Central memory CD4-positive, alpha-beta T cell (primary cell): ENCODE results near the gene AQP2.

ENCODE experiments used
- DNase-seq: peaks from one replicate; pipeline ENCODE4 v3.0.0; 2022

AQP2 gene

GRCh38 chr12:49941556-49942511, 8.7 kb upstream of the AQP2 start:
- no peak for DNase-seq

DNA sequence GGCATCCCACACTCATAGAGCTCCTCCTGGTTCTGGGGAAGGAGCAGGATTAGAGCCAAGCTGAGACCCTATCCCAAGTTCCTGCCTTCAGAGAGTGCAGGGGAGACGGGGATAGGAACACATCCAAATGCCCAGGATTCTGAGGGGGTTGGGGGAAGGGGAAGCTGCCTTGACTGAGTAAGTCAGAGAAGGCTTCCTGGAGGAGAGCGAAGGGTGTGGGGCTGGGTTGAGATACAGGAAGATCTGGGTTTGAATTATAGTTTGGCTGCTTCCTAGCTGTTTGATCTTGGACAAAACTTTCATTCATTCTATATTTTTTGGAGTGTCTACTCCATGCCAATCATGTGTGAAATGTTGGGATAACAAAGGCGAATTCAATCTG, 8.0 kb upstream of the AQP2 start:
- DNase-seq = no peak

DNA sequence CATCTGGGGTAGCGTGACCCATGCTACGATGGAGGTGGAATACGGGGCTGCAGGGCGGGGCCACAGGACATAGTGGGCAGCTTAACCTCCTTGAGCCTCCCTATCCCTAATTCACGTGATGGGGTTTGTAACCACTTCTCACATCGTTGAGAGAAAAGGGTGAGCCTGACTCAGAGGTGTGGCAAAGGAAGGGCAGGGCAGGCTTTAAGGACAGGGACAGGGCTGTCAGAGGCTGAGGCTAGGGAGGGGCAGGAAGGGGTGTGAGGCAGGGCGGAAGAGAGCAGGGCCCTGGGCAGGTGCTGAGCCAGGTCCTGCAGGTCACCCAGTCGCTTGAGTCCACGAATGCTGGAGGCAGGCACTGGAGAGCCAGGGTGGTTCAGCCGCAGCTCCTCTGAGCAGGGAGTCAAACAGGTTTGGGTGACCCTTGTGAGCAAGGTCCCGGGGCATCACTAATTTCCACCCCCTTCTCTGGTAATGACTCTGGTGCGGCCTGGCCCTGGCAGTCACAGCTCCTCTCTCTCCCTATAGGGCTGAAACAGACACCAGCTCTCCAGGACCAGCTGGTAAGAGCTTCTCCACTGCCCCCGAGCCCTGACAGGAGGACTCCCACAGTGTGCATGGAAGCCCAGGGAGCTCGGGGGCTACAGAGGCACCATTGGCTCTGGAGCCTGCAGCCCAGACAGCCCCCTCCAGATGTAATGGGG, 7.5 kb upstream of the AQP2 start:
- peak; percentile 14 for DNase-seq

GRCh38 chr12:49943625-49943960, 6.9 kb upstream of the AQP2 start:
- DNase-seq = no peak

GRCh38 chr12:49944046-49944445, 6.5 kb upstream of the AQP2 start:
- no peak for DNase-seq

- no peak for DNase-seq
Observed at GRCh38 chr12:49944718-49945117, 5.8 kb upstream of the AQP2 start.

DNA sequence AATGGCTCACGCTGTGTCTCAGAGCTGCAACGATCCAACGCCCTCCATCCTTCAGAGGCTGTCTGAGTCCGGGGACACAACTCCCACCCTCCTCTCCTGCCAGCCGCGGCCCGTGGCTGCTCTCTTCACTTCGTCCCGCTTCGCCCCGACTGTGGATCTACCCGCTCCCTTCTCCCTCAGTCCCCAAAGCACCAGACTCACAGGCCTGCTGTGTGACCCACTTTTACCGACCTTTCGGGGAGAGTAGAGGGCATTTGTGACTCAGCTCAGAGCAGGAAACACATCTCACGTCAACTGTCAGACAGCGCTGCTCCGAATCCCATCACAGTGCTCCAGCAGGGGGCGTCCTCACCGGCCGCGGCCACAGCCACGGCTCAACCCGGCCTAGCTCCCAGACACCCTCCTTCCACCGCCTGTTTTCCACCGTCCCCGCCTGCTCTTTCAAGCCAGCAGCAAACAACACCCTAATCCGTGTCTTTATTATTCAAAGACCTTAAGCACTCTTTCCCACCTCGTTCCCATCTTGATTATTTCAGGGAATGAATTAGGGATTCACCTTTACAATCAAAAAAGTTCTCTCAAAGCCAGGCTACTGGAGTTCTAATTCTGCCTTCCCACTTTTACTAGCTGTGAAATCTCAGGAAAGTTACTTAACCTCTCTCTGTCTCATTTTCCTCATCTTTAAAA, 5.0 kb upstream of the AQP2 start:
- DNase-seq = peak; percentile 63

DNA sequence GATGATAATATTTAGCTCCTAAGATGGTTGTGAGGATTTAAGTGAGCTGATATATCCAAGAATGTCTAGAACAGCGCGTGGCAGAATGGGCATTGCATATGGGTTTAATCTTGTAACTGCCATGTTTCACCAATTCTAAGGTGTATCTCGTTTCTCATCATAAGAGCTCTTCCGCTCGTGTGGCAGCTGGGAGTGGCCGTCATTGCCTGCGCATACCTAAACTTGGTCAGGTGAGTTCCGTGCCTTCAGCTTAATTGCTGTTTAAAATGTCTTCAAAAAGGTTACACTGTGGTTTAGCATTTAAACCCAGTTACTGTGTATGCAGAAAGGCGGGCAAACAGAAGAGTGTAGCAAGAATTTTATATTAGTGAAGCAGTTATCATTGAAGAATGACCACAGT, 4.5 kb upstream of the AQP2 start:
- no peak for DNase-seq

DNA sequence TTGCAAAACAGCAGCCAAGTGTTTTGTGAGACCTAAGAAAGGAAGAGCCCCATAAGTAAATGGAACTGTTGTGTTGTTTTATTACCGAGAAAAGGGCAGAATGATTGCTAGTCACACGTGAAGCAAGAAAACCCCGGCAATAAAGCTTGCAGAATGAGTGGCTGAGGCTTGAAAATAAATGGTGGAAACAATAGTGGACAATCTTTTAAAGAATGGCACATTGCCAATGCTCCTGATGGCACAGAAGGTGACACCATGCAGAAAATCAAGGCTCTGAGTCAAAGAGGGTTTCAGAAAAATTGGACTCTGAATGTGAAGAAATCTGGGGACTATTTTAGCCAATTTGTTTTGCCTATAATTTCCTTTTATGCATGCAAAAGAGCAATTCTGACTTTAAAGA, 4.0 kb upstream of the AQP2 start:
- DNase-seq = no peak

DNA sequence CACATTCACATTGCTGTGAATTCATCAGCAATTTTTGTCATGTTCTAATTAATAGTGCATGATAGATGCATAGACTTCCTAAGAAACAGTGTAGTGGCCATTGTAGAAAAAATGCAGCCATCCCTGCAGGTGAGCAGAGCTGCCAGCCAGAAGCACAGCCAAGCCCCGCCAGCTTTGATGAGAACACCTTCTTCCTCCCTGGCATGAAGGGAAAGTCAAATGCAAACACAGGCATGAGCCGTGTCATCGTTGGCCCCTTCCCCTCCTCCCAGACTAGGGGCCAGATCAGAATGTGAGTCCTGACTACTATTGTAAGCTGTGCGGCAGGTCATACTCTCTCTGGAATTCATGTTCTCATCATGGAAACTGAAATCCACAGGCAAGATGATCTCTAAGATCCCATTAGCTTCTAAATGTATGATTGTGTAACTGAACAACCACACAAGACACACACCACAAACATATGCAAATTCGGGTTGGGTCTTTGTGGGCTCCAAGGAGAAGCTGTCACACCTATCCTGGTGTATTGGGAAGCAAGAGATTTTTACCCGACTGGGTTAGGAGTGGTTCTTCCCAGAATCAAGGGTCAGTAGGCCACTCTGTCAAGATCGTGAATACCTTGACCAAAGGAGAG, 2.8 kb upstream of the AQP2 start:
- DNase-seq = no peak

DNA sequence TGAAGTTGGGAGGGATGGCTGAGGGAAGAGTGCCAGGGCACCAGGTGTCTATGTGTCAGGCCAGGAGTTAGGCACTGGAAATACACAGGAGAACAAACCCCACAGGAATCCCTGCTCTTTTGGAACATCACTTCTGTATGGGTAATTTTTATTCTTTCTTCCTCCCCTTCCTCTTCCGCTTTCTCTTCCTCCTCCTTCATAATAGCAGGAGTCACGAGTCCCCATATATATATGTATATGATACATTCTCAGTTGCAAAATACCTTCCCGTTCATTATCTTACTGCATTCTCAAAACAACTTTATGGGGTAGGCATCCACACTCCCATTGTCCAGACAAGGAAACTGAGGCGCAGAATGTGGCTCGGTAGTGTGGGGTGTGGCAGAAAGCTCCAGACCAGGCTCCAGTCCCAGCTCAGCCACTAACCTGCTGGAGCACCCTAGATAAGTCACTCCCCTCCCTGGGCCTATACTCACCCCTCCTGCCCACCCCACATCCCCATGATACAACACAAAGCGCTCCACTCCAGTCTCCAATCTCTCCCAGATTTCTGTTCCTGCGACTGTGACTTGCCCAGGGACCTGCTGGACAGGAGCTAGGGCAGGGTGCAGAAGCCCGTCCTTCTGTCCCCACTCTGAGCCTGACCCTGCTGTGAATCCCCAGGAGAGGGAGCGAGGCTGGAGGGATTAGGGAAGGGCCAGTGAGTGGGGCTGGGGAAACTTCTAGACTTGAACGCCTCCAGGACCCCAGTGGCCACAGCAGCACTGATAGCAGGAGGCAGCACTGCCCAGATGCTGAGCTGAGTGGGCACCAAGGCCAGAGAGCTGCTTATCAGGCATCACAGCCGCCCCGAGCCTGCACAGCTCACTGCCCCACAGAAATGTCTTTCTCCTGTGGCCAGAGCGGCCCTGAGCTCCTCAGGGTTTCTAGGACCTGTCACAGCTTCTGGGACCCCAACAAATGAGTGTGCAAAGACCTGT, 1.4 kb upstream of the AQP2 start:
- DNase-seq = no peak

DNA sequence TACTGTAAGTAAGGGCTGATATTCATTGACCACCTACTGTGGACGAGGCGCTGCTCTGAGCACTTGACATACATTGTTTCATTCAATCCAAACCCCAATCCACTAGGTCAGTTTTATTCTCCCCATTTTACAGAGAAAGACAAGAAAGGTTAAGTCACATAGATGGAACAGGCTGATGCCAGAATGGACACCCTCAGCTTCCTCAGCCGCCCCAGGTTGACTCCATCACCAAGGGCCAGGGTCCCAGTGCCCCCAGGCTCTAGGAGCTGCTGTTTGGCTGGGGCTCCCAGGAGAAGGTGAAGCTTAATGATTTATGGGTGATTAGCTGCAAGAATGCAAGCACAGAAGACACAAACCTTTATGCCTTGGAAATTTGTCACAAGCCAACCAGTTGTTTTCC, 671 bp upstream of the AQP2 start:
- DNase-seq = no peak

DNA sequence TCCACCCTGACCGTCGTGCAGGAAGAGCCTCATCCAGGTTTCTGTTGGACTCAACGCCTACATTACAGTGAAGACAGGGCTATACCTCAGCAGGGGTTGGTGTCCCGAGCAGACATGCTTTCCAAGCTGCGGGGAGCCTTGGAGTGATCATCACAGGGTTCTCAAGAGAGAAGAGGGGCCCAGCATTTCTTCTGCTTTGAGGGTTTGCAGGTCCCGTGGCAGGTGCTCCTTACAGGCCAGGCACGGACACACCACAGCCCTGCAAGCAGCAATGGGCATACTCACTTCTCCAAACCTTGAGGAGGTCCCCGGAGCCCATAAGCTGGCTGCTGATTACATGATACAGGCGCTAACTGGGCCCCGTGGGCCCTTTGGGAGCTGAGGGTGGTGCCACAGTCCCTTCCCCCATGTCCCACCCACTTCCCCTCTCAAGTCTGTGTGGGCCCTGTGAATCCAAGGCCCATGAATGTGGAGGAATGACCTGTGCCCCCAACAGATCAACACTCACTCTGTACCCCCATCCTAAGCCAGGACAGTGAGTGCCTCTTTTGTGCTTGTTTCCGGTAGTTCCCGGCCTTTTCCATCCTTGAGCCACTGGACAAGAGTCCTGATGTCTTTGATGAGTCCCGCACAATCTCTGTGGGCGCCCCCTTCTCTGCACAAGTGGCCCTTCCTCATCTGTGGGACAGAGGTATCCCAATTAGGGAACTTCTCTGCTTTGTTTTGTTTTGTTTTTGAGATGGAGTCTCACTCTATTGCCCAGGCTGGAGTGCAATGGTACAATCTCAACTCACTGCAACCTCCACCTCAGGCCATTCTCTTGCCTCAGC, 1.1 kb downstream of the AQP2 start:
- DNase-seq = no peak

GRCh38 chr12:49952391-49953055, 2.0 kb downstream of the AQP2 start:
- no peak for DNase-seq

GRCh38 chr12:49953151-49953550, 2.6 kb downstream of the AQP2 start:
- DNase-seq = no peak

- no peak for DNase-seq
Observed at GRCh38 chr12:49953961-49954846, 3.7 kb downstream of the AQP2 start.

GRCh38 chr12:49954863-49955830, 4.6 kb downstream of the AQP2 start:
- DNase-seq = no peak
